Neural progenitor cell (in vitro differentiated cells): ENCODE data around the gene TMEM45A. TPM values are rescaled to one million over a fixed set of nuclear protein-coding genes. Genes with fewer than 3 reads are reported as not detected.
A peak's percentile ranks its signal among the peaks of the same experiment; 100 is the strongest.

Experiments
- DNase-seq: peaks from one replicate; pipeline ENCODE4 v3.0.0-alpha.2; 2016; ENCODE audit warnings: low spot score
- H2AFZ ChIP-seq: fragments of 200-600 bp; sonication (generic); replicated peaks from 2 replicates; pipeline ENCODE4 v1.6.1; 2016; ENCODE audit warnings: antibody characterized with exemption
- H3F3A ChIP-seq: fragments of 200-600 bp; sonication (generic); 2 replicates; pipeline ENCODE4 v1.6.1; 2016; ENCODE audit warnings: antibody characterized with exemption, low read depth
- H3K27ac ChIP-seq: fragments of 200-600 bp; sonication (generic); 2 replicates; pipeline ENCODE4 v1.5.1; 2016; ENCODE audit warnings: mild to moderate bottlenecking
- H3K27me3 ChIP-seq: fragments of 200-600 bp; sonication (generic); 2 replicates; pipeline ENCODE4 v1.6.1; 2016; ENCODE audit warnings: mild to moderate bottlenecking, moderate library complexity
- H3K36me3 ChIP-seq: fragments of 200-600 bp; sonication (generic); 2 replicates; pipeline ENCODE4 v1.5.1; 2016
- H3K4me1 ChIP-seq: fragments of 200-600 bp; sonication (generic); 2 replicates; pipeline ENCODE4 v1.6.1; 2016; ENCODE audit warnings: mixed run types
- H3K4me2 ChIP-seq: fragments of 200-600 bp; sonication (generic); 2 replicates; pipeline ENCODE4 v1.6.1; 2016
- H3K4me3 ChIP-seq: fragments of 200-600 bp; sonication (generic); 2 replicates; pipeline ENCODE4 v1.5.1; 2016
- H3K79me2 ChIP-seq: fragments of 200-600 bp; sonication (generic); 2 replicates; pipeline ENCODE4 v1.6.1; 2016; ENCODE audit warnings: low read depth
- H3K9ac ChIP-seq: fragments of 200-600 bp; sonication (generic); 2 replicates; pipeline ENCODE4 v1.6.1; 2016
- H3K9me3 ChIP-seq: fragments of 200-600 bp; sonication (generic); 2 replicates; pipeline ENCODE4 v1.5.1; 2016; ENCODE audit warnings: low read depth
- H4K20me1 ChIP-seq: fragments of 200-600 bp; sonication (generic); 2 replicates; pipeline ENCODE4 v1.6.1; 2016; ENCODE audit warnings: low read depth
- H3K27ac Mint-ChIP-seq: 3 replicates; pipeline ENCODE4 v1.8.0; 2021; ENCODE audit warnings: mixed read lengths
- H3K27me3 Mint-ChIP-seq: 2 replicates; pipeline ENCODE4 v1.8.0; 2022; ENCODE audit warnings: low read depth, mild to moderate bottlenecking, inconsistent platforms, moderate library complexity, mixed read lengths; ENCODE audit not compliant: insufficient read depth
- H3K36me3 Mint-ChIP-seq: 3 replicates; pipeline ENCODE4 v1.8.0; 2021; ENCODE audit warnings: mixed read lengths
- H3K4me1 Mint-ChIP-seq: 3 replicates; pipeline ENCODE4 v1.8.0; 2021; ENCODE audit warnings: mixed read lengths
- H3K4me3 Mint-ChIP-seq: 3 replicates; pipeline ENCODE4 v1.8.0; 2021; ENCODE audit warnings: mild to moderate bottlenecking, moderate library complexity, mixed read lengths
- H3K9me3 Mint-ChIP-seq: 3 replicates; pipeline ENCODE4 v1.8.0; 2020; ENCODE audit warnings: mixed read lengths
- EZH2 ChIP-seq: fragments of 200-600 bp; sonication (generic); IDR thresholded peaks from 2 replicates; pipeline ENCODE4 v1.6.1; 2017; ENCODE audit warnings: antibody characterized with exemption, mild to moderate bottlenecking, moderate library complexity
- EZH2phosphoT487 ChIP-seq: fragments of 200-600 bp; sonication (generic); IDR thresholded peaks from 2 replicates; pipeline ENCODE4 v1.6.1; 2017; ENCODE audit warnings: antibody characterized with exemption
- total RNA-seq: library from RNA; depleted of rRNA; stranded (reverse); fragments of >200 nt; gene quantifications from 2 replicates; pipeline ENCODE4 v1.2.3, GENCODE V29; 2015; ENCODE audit warnings: low replicate concordance
- TF ChIP-seq, protein P1 (sequence below): fragments of 200-600 bp; sonication (generic); IDR thresholded peaks from 2 replicates; pipeline ENCODE4 v1.5.1; 2017; ENCODE audit warnings: antibody characterized with exemption, mild to moderate bottlenecking

The TMEM45A gene
- total RNA-seq, 1 donor from 2014 or later = 82.7 TPM

- Histone ChIP-seq H2AFZ (no peak overlapping the region), H4K20me1 (no peaks in the 10 kb centered on the region), H3K27ac (peak overlapping the region; percentile 95), H3K4me3 (no peak overlapping the region), H3F3A (peaks cover 24% of the 10 kb centered on the region), H3K79me2 (no peaks in the 10 kb centered on the region), H3K27me3 (no peaks in the 10 kb centered on the region), H3K4me2 (no peak overlapping the region), H3K4me1 (peaks cover 36% of the 10 kb centered on the region), H3K9ac (no peak overlapping the region), H3K36me3 (no peaks in the 10 kb centered on the region), H3K9me3 (no peaks in the 10 kb centered on the region)
- peaks cover 5% of the 10 kb centered on the region for H3K4me1 Mint-ChIP-seq
- no peak overlapping the region for H3K4me3 Mint-ChIP-seq
- no peaks in the 10 kb centered on the region for H3K36me3 Mint-ChIP-seq
- no peaks in the 10 kb centered on the region for H3K9me3 Mint-ChIP-seq
- no peak overlapping the region for H3K27ac Mint-ChIP-seq
- DNase-seq = no peak
- TF ChIP-seq EZH2 (no peak), EZH2phosphoT487 (no peak)
- TF ChIP-seq, protein P1, sequence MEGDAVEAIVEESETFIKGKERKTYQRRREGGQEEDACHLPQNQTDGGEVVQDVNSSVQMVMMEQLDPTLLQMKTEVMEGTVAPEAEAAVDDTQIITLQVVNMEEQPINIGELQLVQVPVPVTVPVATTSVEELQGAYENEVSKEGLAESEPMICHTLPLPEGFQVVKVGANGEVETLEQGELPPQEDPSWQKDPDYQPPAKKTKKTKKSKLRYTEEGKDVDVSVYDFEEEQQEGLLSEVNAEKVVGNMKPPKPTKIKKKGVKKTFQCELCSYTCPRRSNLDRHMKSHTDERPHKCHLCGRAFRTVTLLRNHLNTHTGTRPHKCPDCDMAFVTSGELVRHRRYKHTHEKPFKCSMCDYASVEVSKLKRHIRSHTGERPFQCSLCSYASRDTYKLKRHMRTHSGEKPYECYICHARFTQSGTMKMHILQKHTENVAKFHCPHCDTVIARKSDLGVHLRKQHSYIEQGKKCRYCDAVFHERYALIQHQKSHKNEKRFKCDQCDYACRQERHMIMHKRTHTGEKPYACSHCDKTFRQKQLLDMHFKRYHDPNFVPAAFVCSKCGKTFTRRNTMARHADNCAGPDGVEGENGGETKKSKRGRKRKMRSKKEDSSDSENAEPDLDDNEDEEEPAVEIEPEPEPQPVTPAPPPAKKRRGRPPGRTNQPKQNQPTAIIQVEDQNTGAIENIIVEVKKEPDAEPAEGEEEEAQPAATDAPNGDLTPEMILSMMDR = no peak
- H3K27me3 Mint-ChIP-seq = no peaks in the 10 kb centered on the region
These were observed 70.8 kb downstream of the TMEM45A start for GRCh38 chr3:100563228-100563627.

- Histone ChIP-seq H3K4me2 (no peak overlapping the region), H3K36me3 (no peaks in the 10 kb centered on the region), H3K4me1 (peaks cover 36% of the 10 kb centered on the region), H3K4me3 (no peak overlapping the region), H2AFZ (no peak overlapping the region), H3K9ac (no peak overlapping the region), H4K20me1 (no peaks in the 10 kb centered on the region), H3K79me2 (no peaks in the 10 kb centered on the region), H3F3A (peaks cover 24% of the 10 kb centered on the region), H3K27me3 (no peaks in the 10 kb centered on the region), H3K9me3 (no peaks in the 10 kb centered on the region), H3K27ac (no peak overlapping the region)
- peaks cover 5% of the 10 kb centered on the region for H3K4me1 Mint-ChIP-seq
- no peak overlapping the region for H3K4me3 Mint-ChIP-seq
- TF ChIP-seq, protein P1 = no peak
- TF ChIP-seq EZH2phosphoT487 (no peak), EZH2 (no peak)
- DNase-seq = no peak
- H3K27me3 Mint-ChIP-seq = no peaks in the 10 kb centered on the region
- H3K36me3 Mint-ChIP-seq = no peaks in the 10 kb centered on the region
- H3K9me3 Mint-ChIP-seq = no peaks in the 10 kb centered on the region
- no peak overlapping the region for H3K27ac Mint-ChIP-seq
These were observed 71.3 kb downstream of the TMEM45A start for GRCh38 chr3:100563652-100564211.

DNA sequence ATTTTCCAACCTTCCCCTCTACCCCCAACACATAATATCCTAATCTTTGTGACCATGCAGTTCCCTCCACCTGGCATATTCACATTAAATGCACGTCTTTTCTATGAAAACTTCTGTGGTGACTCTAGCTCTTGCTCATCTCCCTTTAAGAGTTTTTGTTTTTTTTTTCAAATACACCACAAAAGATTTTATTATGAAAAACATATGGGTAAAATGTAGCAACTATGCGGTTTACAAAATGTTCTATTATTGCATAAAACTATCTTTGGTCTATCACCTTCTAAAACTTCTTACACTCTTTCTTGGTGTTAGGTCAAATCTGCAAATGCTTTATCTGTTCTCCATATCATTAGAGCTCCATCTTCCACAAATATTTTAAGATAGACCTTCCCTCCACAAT, 78.4 kb downstream of the TMEM45A start:
- no peak overlapping the region for H2AFZ ChIP-seq
- no peaks in the 10 kb centered on the region for H3K79me2 ChIP-seq
- TF ChIP-seq EZH2phosphoT487 = no peak
- no peak for TF ChIP-seq EZH2
- TF ChIP-seq, protein P1 = no peak
- H4K20me1 ChIP-seq = no peaks in the 10 kb centered on the region
- no peaks in the 10 kb centered on the region for H3K4me1 ChIP-seq
- no peaks in the 10 kb centered on the region for H3K9me3 ChIP-seq
- H3K27ac ChIP-seq = no peak overlapping the region
- no peak overlapping the region for H3K4me2 ChIP-seq
- H3K4me3 ChIP-seq = no peak overlapping the region
- no peaks in the 10 kb centered on the region for H3K4me1 Mint-ChIP-seq
- no peaks in the 10 kb centered on the region for H3K36me3 ChIP-seq
- H3F3A ChIP-seq = no peaks in the 10 kb centered on the region
- no peak overlapping the region for H3K9ac ChIP-seq
- no peak overlapping the region for H3K27ac Mint-ChIP-seq
- H3K9me3 Mint-ChIP-seq = no peaks in the 10 kb centered on the region
- H3K27me3 ChIP-seq = no peaks in the 10 kb centered on the region
- DNase-seq = no peak
- no peaks in the 10 kb centered on the region for H3K27me3 Mint-ChIP-seq
- no peak overlapping the region for H3K4me3 Mint-ChIP-seq
- peaks cover 6% of the 10 kb centered on the region for H3K36me3 Mint-ChIP-seq
